Stimulated activated effector memory CD8-positive, alpha-beta T cell treated with anti-CD3 and anti-CD28 coated beads, Interleukin-12 subunit alpha, Interleukin-12 subunit beta, amount 100 ng/mL, for 72 hours (primary cell): ENCODE results near the gene VGLL1.

Experiments used
- ATAC-seq: fragments of 150-1000 bp; cut with Tn5 transposase; 2 replicates; pipeline ENCODE4 v1.10.0; 2021
- DNase-seq, 2 donors: peaks; one replicate each; pipeline ENCODE4 v3.0.0; 2021 to 2022; ENCODE audit warnings: low spot score in 2 of 2
- H3K27ac Mint-ChIP-seq: one replicate; pipeline ENCODE4 v1.8.0; 2022; ENCODE audit warnings: mild to moderate bottlenecking, mixed read lengths
- H3K36me3 Mint-ChIP-seq: one replicate; pipeline ENCODE4 v1.8.0; 2022; ENCODE audit warnings: mild to moderate bottlenecking, mixed read lengths
- H3K4me1 Mint-ChIP-seq: one replicate; pipeline ENCODE4 v1.8.0; 2022; ENCODE audit warnings: mixed read lengths
- H3K4me3 Mint-ChIP-seq: one replicate; pipeline ENCODE4 v1.8.0; 2022; ENCODE audit warnings: mild to moderate bottlenecking, mixed read lengths
- H3K9me3 Mint-ChIP-seq: one replicate; pipeline ENCODE4 v1.8.0; 2022; ENCODE audit warnings: mixed read lengths

Gene VGLL1

DNA sequence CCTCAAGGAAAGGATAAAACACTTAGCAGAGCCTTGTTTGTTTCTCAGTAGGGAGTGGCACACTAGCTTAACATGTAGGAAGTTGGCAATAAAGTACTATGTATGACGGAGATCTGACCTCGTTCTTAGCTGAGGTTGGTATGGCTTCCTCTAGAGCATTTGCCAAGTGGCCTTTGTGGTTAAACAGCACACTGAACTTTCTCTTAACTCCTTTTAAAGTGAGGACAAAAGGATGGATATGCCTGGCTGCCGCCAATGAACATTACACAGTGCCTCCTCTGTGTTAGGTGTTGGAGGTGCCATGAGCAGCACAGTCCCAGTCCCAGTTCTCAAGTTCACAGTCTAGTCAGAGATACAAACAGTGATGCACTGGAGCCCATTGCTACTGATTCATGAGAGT lies 54.4 kb downstream of the VGLL1 start:
- DNase-seq, result no peak
- Mint-ChIP-seq H3K9me3 (no peaks in the 10 kb centered on the region), H3K36me3 (no peaks in the 10 kb centered on the region), H3K27ac (peak overlapping the region; percentile 45), H3K4me3 (peak overlapping the region; percentile 10), H3K4me1 (peaks cover 47% of the 10 kb centered on the region)
- ATAC-seq, result peak; percentile 69

DNA sequence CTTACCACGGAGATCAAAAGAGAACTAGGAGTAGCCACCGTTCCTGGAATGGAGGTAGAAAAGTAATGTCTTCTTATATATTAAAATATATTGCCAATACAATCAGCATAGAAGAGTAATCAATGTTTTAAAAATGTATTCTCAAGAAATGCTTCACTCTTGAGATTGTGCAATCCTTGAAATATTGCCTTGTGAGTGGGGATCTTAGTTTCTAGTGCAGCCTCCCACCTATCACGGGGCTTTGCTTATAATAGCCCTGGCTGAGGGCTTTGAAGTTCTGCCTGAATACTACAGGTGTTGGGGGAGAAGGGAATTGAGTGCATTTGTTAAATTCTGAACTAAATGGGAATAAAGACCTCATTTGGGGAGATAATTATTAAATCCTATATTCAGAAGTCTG lies 55.5 kb downstream of the VGLL1 start:
- Mint-ChIP-seq H3K4me3 (peak overlapping the region; percentile 45), H3K9me3 (no peaks in the 10 kb centered on the region), H3K4me1 (peaks cover 47% of the 10 kb centered on the region), H3K36me3 (no peaks in the 10 kb centered on the region), H3K27ac (peak overlapping the region; percentile 64)
- ATAC-seq (no peak), DNase-seq (no peak)

DNA sequence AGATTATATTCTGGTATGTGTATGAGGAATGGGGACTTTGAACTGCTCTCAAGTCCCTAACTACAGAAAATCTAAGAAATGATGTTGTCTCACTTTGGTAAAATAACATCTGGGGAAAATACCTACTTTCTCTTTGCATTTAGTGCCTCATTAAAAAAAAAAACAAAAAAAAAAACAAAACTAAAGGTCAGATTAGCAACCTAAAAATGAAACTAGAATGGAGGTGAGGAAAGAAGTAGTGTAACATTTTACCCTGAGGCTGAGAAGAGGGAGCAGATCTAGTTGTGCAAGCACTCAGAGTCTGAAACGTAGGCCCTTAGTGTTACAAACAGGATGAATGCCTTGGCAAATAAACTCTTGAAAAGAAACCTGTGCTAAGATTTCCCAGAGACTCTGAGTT lies 56.0 kb downstream of the VGLL1 start:
- Mint-ChIP-seq H3K4me1 (peaks cover 47% of the 10 kb centered on the region), H3K9me3 (no peaks in the 10 kb centered on the region), H3K4me3 (peak overlapping the region; percentile 45), H3K36me3 (no peaks in the 10 kb centered on the region), H3K27ac (peak overlapping the region; percentile 64)
- no peak for DNase-seq
- peak; percentile 85 for ATAC-seq

DNA sequence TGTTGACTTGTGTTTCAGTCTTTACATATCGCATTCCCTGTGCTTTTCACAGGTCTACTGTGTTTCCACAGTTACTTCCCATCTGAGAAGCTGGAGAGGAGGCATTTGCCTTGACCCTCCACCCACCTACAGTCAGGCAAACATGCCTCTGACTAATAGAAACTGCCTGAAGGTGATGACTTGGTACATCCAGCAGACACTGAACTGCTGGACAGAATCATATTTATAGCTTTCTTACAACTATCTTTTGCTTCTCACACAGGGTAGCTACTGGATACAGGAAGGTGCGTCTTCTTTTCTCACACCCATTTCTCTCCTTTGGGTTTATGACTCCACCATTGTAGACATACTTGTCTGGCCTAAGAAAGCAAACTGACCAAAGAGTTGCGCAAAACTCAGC lies 58.0 kb downstream of the VGLL1 start:
- H3K9me3 Mint-ChIP-seq, result no peaks in the 10 kb centered on the region
- H3K4me3 Mint-ChIP-seq, result no peak overlapping the region
- ATAC-seq (no peak), DNase-seq (no peak)
- no peaks in the 10 kb centered on the region for H3K36me3 Mint-ChIP-seq
- H3K27ac Mint-ChIP-seq, result no peak overlapping the region
- H3K4me1 Mint-ChIP-seq, result peaks cover 37% of the 10 kb centered on the region

DNA sequence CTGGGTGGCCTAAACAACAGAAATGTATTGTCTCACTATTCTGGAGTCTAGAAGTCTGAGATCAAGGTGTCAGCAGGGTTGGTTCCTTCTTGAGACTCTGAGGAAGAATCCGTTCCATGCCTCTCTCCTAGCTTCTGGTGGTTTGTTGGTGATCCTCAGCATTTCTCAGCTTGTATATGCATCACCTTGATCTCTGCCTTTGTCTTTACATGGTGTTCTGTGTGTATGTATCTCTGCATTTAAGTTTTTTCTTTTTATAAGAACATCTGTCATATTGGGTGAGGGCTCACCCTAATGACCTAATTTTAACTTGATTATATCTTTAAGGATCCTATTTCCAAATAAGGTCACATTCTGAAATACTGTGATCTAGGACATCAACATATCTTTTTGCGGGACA lies 65.3 kb downstream of the VGLL1 start:
- H3K9me3 Mint-ChIP-seq, result peaks cover 2% of the 10 kb centered on the region
- DNase-seq, result no peak
- ATAC-seq, result no peak
- no peak overlapping the region for H3K4me3 Mint-ChIP-seq
- no peak overlapping the region for H3K27ac Mint-ChIP-seq
- peaks cover 20% of the 10 kb centered on the region for H3K4me1 Mint-ChIP-seq
- no peaks in the 10 kb centered on the region for H3K36me3 Mint-ChIP-seq

DNA sequence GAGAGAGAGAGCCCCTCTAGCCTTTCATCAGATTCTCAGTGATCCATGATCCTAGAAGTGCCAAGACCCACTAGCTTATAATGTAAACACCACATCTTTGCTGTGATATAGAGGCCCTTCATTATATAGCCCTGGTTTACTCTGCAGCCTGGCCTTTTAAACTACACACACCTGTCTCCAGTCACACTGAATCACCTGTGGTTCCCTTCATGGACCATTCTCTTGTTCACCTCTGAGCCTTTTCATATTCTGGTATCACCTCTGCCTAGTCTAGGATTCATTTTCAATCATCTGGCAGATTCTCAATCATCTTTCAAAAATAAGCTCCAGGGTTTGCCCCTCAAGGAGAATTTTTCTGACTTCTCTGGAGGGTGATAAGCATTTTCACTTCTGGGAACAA lies 65.9 kb downstream of the VGLL1 start:
- H3K4me3 Mint-ChIP-seq, result no peak overlapping the region
- H3K4me1 Mint-ChIP-seq, result peaks cover 22% of the 10 kb centered on the region
- peak overlapping the region; percentile 76 for H3K27ac Mint-ChIP-seq
- no peak for ATAC-seq
- no peaks in the 10 kb centered on the region for H3K36me3 Mint-ChIP-seq
- DNase-seq, result no peak
- peaks cover 2% of the 10 kb centered on the region for H3K9me3 Mint-ChIP-seq

DNA sequence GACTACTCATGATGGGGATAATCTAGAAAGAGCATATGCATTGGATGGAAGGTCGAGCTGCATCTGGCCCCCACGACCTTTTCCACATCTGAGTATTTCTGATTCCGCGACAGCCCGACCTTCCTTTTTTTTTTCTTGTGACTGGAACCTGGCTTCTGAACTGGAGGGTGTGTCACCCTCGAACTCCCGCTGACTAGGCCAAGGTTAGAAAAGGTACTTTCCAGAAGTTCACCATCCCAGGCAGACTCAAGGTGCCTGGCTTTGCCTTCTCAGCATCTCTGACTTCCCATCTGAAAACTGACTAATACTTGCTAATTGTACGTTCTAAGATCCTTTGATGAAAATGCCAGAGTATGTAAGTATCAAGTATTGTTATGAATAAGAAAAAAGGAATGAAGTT lies 66.6 kb downstream of the VGLL1 start:
- Mint-ChIP-seq H3K9me3 (peaks cover 2% of the 10 kb centered on the region), H3K4me1 (peaks cover 29% of the 10 kb centered on the region), H3K27ac (peak overlapping the region; percentile 76), H3K36me3 (no peaks in the 10 kb centered on the region), H3K4me3 (no peak overlapping the region)
- DNase-seq (no peak), ATAC-seq (peak; percentile 81)

DNA sequence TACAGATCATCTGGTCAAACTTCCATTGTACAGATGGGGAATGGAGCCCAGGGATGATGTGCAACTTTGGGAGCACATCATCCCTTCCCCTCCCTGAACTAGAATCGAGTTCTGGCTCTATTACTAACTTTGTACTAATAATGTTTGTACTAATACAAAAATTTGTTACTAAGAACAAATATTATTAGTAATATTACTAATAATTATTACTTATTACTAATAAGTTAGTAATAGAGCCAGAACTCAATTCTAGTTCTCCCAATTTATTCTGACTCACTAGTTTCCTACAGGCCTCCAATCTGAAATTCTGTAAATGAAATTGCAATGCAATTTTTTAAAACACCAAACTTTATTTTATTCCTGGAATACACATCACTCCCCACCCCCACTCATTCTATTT lies 68.0 kb downstream of the VGLL1 start:
- Mint-ChIP-seq H3K9me3 (peaks cover 2% of the 10 kb centered on the region), H3K4me3 (no peak overlapping the region), H3K27ac (no peak overlapping the region), H3K4me1 (peaks cover 32% of the 10 kb centered on the region), H3K36me3 (no peaks in the 10 kb centered on the region)
- DNase-seq (no peak), ATAC-seq (no peak)
